ENCODE data around the gene APOA1. TPM values are rescaled to one million over a fixed set of nuclear protein-coding genes. Genes with fewer than 3 reads are reported as not detected.
A peak's percentile ranks its signal among the peaks of the same experiment; 100 is the strongest.

Gene APOA1
- polyA plus RNA-seq, 1 of the 3 experiments (the other 2 are of a cell fraction): 0.20 TPM

- TF ChIP-seq REST (IDR thresholded peaks at IDR 0.05; ENCODE audit: low read depth, low read length): no peak
- no peak for TF ChIP-seq JUND (IDR thresholded peaks at IDR 0.05)
- no peak for TF ChIP-seq EP300 (IDR thresholded peaks at IDR 0.05; ENCODE audit: borderline replicate concordance in 1 of 2, low read depth in 1 of 2, low read length in 1 of 2)
- TF ChIP-seq IRF3 (IDR thresholded peaks at IDR 0.05; ENCODE audit: low read depth, low read length): no peak
- no peak for TF ChIP-seq ELF1 (IDR thresholded peaks at IDR 0.05)
- TF ChIP-seq MEF2A (IDR thresholded peaks at IDR 0.05; ENCODE audit: borderline replicate concordance, low read depth): no peak
Measured at GRCh38 chr11:116830184-116830912, 7.1 kb downstream of the APOA1 start (continued).

GRCh38 chr11:116829525-116830183 lies 7.8 kb downstream of the APOA1 start, which contains the start of gene APOC3:
TSS of gene APOC3 (plus strand) at chr11:116829907. CDS start at chr11:116830583, 676 bp downstream.
- Histone ChIP-seq H3F3A (replicated peaks; ENCODE audit: insufficient read depth) (no peaks in the 10 kb centered on the region), H2AFZ (ENCODE audit: low read depth) (no peak within 1 kb of the TSS), H3K79me2 (ENCODE audit: insufficient read depth) (no peaks in the 10 kb centered on the region), H3K4me3 (ENCODE audit: low read depth in 2 of 2, low read length in 1 of 2) (no peak within 1 kb of the TSS), H3K27me3 (ENCODE audit: insufficient read depth) (no peaks in the 10 kb centered on the region), H4K20me1 (ENCODE audit: insufficient read depth) (no peaks in the 10 kb centered on the region), H3K4me1 (ENCODE audit: control insufficient read depth in 1 of 2, insufficient read depth in 2 of 2, low read depth in 1 of 2, low read length in 1 of 2) (peaks cover 0 to 30% of the 10 kb centered on the region in 2 experiments; a peak in 1 of 4 replicates), H3K9me3 (no peaks in the 10 kb centered on the region), H3K4me2 (no peak within 1 kb of the TSS), H3K9me2 (no peaks in the 10 kb centered on the region), H3K27ac (ENCODE audit: low read depth in 2 of 2, low read length in 1 of 2) (peak within 1 kb of the TSS in 1 of 2 experiments; percentile 69; a peak in 2 of 4 replicates), H3K9ac (no peak within 1 kb of the TSS), H3K36me3 (replicated peaks in 1 of 2; ENCODE audit: control insufficient read depth in 1 of 2, insufficient read depth in 2 of 2, low read length in 1 of 2) (no peaks in the 10 kb centered on the region)
- CTCF ChIA-PET: interaction anchor here (0.8 to 1.9 kb wide), 5 partner anchors 13 to 276 kb away, joined by 3 to 7 read pairs (median 4); partner anchors contain the start of gene APOA5
- POLR2A ChIA-PET: no interaction called here
- TF ChIP-seq EZH2phosphoT487 (IDR thresholded peaks at IDR 0.05; ENCODE audit: borderline replicate concordance, low read depth): no peak
- no peak for TF ChIP-seq NRF1 (IDR thresholded peaks at IDR 0.05; ENCODE audit: low read depth, low read length)
- TF ChIP-seq SMC3 (IDR thresholded peaks at IDR 0.05; ENCODE audit: low read depth, low read length): no peak
- TF ChIP-seq PBX3 (IDR thresholded peaks at IDR 0.05): no peak
- TF ChIP-seq EP300 (IDR thresholded peaks at IDR 0.05; ENCODE audit: borderline replicate concordance in 1 of 2, low read depth in 1 of 2, low read length in 1 of 2): no peak
- no peak for TF ChIP-seq ELF1 (IDR thresholded peaks at IDR 0.05)
- TF ChIP-seq TCF12 (IDR thresholded peaks at IDR 0.05): no peak
- no peak for TF ChIP-seq FOSL2 (IDR thresholded peaks at IDR 0.05; ENCODE audit: borderline replicate concordance, low read depth)
- TF ChIP-seq ZBTB33 (IDR thresholded peaks at IDR 0.05; ENCODE audit: borderline replicate concordance, low read depth): no peak
- no peak for TF ChIP-seq REST (IDR thresholded peaks at IDR 0.05; ENCODE audit: low read depth, low read length)
- TF ChIP-seq MEF2A (IDR thresholded peaks at IDR 0.05; ENCODE audit: borderline replicate concordance, low read depth): no peak
- WGBS (ENCODE audit: low lambda C conversion rate): 62% methylated on average over 8 of the region's 9 CpGs
- peak; percentile 73 for DNase-seq
